Measurements from ENCODE around the gene ALG1.
A peak's percentile ranks its signal among the peaks of the same experiment; 100 is the strongest.
"Not testable (repeated sequence)": the region's sequence is repeated elsewhere in the genome, so short reads cannot be mapped to it uniquely, and the experiment has no call there.

ALG1 gene

DNA sequence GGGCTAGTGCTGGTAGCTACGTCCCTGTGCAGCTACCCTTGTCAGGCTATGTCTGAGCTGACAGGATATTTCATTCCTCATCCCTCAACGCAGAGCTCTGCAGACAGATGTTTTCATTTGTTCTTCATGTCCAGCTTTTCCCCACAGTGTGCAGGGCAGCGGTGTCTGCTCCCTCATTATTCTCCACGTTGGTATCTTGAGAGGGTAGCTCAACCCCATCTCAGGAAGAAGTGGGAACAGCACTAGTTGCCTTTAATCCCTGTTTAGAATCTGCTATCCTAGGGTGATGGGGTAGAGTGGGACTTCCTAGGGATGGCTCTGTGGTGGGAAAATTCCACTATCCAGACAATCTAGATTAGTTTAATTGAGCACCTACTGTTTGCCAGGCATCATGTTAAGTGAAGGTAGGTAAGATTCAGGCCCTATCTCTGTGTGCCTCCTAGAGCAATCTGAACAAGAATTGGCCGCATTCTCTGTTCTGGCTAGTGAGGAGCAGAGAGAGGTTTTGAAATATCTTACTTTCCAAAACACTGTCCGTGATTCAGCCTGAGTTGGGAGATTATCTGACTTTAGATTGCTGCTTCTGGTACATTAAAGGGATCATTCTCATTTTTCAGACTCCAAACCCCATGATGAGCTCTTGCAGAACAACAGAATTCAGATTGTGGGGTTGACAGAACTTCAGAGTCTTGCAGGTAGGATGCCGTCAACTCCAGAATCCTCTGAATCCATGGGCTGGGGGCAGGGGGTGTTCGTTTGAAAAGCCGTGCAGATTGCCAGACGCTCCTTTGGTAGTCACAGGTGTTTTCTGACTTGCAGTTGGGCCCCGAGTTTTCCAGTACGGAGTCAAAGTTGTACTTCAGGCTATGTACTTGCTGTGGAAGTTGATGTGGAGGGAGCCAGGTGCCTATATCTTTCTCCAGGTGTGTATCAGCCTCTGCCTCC lies 963 bp downstream of the ALG1 start:
- no peaks in the 10 kb centered on the region for H3K9me3 ChIP-seq (ENCODE audit: control insufficient read depth in 2 of 2, low read length in 2 of 2)
- peak overlapping the region; percentile 77 to 80 for H3K9ac ChIP-seq (ENCODE audit: low read depth in 1 of 2, low read length in 2 of 2)
- H3K27ac ChIP-seq (ENCODE audit: low read depth in 2 of 2, low read length in 2 of 2) = peak overlapping the region; percentile 82 to 84
- H3K4me3 ChIP-seq (ENCODE audit: low read length in 2 of 2) = peak overlapping the region; percentile 83 to 93
- peaks cover 12 to 15% of the 10 kb centered on the region in 2 donors for H3K4me1 ChIP-seq (ENCODE audit: control insufficient read depth in 2 of 2, insufficient read depth in 2 of 2, low read length in 2 of 2)
- H3K27me3 ChIP-seq (ENCODE audit: control insufficient read depth in 2 of 2, insufficient read depth in 2 of 2, low read length in 2 of 2) = no peaks in the 10 kb centered on the region
- H3K36me3 ChIP-seq (ENCODE audit: control insufficient read depth in 2 of 2, insufficient read depth in 2 of 2, low read length in 2 of 2) = peaks cover 19 to 24% of the 10 kb centered on the region in 2 donors

DNA sequence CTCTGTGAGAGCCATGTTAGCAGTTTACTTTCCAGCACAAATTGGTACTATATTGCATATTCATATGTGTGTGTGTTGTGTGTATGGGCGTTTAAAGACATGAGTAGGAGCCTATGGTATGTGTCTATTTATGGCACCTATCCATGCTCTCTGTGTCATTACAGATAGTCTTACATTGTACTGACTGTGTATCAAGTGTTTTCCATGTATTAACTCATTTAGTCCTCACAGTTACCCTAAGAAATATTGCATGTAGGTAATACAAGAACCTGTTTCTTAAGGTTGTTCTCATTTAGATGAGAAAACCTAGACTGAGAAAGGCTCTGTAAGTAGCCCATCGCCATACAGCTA lies 1.6 kb downstream of the ALG1 start:
- no peaks in the 10 kb centered on the region for H3K27me3 ChIP-seq (ENCODE audit: control insufficient read depth in 2 of 2, insufficient read depth in 2 of 2, low read length in 2 of 2)
- no peak overlapping the region for H3K4me3 ChIP-seq (ENCODE audit: low read length in 2 of 2)
- H3K4me1 ChIP-seq (ENCODE audit: control insufficient read depth in 2 of 2, insufficient read depth in 2 of 2, low read length in 2 of 2) = peaks cover 12 to 15% of the 10 kb centered on the region in 2 donors
- no peak overlapping the region for H3K27ac ChIP-seq (ENCODE audit: low read depth in 2 of 2, low read length in 2 of 2)
- no peaks in the 10 kb centered on the region for H3K9me3 ChIP-seq (ENCODE audit: control insufficient read depth in 2 of 2, low read length in 2 of 2)
- H3K36me3 ChIP-seq (ENCODE audit: control insufficient read depth in 2 of 2, insufficient read depth in 2 of 2, low read length in 2 of 2) = peaks cover 20 to 27% of the 10 kb centered on the region in 2 donors
- no peak overlapping the region for H3K9ac ChIP-seq (ENCODE audit: low read depth in 1 of 2, low read length in 2 of 2)

DNA sequence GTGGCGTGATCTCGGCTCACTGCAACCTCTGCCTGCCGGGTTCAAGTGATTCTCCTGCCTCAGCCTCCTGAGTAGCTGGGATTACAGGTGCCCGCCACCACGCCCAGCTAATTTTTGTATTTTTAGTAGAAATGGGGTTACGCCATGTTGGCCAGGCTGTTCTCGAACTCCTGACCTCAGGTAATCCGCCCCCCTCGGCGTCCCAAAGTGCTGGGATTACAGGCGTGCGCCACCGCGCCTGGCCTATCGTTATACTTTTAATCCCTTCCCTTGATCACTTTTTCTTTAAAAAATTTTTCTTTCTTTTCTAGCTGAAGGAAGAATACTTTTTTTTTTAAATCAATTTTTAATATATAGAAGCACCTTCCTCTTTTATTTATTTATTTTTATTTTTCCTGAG lies 2.1 kb downstream of the ALG1 start:
- not testable (repeated sequence) for H3K27ac ChIP-seq (ENCODE audit: low read depth in 2 of 2, low read length in 2 of 2); H3K27me3 ChIP-seq (ENCODE audit: control insufficient read depth in 2 of 2, insufficient read depth in 2 of 2, low read length in 2 of 2); H3K4me3 ChIP-seq (ENCODE audit: low read length in 2 of 2); H3K9ac ChIP-seq (ENCODE audit: low read depth in 1 of 2, low read length in 2 of 2); H3K9me3 ChIP-seq (ENCODE audit: control insufficient read depth in 2 of 2, low read length in 2 of 2)
- Histone ChIP-seq H3K36me3 (ENCODE audit: control insufficient read depth in 2 of 2, insufficient read depth in 2 of 2, low read length in 2 of 2) (peaks cover 20 to 27% of the 10 kb centered on the region in 2 donors), H3K4me1 (ENCODE audit: control insufficient read depth in 2 of 2, insufficient read depth in 2 of 2, low read length in 2 of 2) (peaks cover 12 to 15% of the 10 kb centered on the region in 2 donors)

DNA sequence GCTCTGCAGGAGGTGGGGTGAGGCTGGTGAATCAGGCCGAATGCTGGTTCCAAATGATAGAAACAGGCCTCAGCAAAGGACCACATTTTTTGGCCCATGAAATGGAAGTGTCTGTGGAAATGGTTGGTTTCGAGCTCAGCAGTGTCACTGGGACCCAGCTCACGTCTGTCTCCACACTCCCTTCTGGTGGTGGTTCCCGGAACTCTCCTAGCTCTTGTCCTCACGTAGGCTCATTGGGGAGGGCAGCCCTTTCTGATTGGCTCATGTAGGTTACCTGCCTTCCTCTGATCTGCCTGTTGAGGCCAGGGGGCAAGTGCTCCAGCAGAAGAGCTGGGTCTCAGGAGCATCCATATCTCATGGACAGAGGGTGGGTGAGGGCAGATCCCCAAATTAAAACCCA lies 4.0 kb downstream of the ALG1 start:
- Histone ChIP-seq H3K4me1 (ENCODE audit: control insufficient read depth in 2 of 2, insufficient read depth in 2 of 2, low read length in 2 of 2) (peaks cover 12 to 18% of the 10 kb centered on the region in 2 donors), H3K36me3 (ENCODE audit: control insufficient read depth in 2 of 2, insufficient read depth in 2 of 2, low read length in 2 of 2) (peaks cover 20 to 27% of the 10 kb centered on the region in 2 donors), H3K27me3 (ENCODE audit: control insufficient read depth in 2 of 2, insufficient read depth in 2 of 2, low read length in 2 of 2) (no peaks in the 10 kb centered on the region)

DNA sequence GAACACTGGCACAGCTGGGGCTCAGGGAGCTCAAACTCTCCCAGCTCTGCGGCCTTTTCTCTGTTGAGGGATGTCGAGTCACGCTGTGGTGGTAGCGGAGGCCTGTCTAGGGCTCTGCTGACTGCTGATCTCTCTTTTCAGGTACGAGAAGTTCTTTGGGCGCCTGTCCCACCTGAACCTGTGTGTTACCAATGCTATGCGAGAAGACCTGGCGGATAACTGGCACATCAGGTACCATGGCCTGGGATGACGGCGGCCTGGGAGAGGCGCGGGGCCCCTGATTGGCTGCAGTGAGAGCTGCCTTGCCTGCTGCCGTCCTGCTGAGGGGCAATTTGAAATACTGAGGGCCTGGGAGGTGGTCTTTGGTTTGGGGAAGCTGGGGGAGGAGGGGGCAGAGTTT lies 5.7 kb downstream of the ALG1 start:
- Histone ChIP-seq H3K4me3 (ENCODE audit: low read length in 2 of 2) (no peak overlapping the region), H3K4me1 (ENCODE audit: control insufficient read depth in 2 of 2, insufficient read depth in 2 of 2, low read length in 2 of 2) (peaks cover 6 to 9% of the 10 kb centered on the region in 2 donors), H3K9me3 (ENCODE audit: control insufficient read depth in 2 of 2, low read length in 2 of 2) (no peaks in the 10 kb centered on the region), H3K27ac (ENCODE audit: low read depth in 2 of 2, low read length in 2 of 2) (no peak overlapping the region), H3K9ac (ENCODE audit: low read depth in 1 of 2, low read length in 2 of 2) (no peak overlapping the region), H3K27me3 (ENCODE audit: control insufficient read depth in 2 of 2, insufficient read depth in 2 of 2, low read length in 2 of 2) (no peaks in the 10 kb centered on the region), H3K36me3 (ENCODE audit: control insufficient read depth in 2 of 2, insufficient read depth in 2 of 2, low read length in 2 of 2) (peaks cover 20 to 27% of the 10 kb centered on the region in 2 donors)

More for the DNA sequence above, 4.0 kb downstream of the ALG1 start:
- Histone ChIP-seq H3K27ac (ENCODE audit: low read depth in 2 of 2, low read length in 2 of 2) (no peak overlapping the region), H3K9me3 (ENCODE audit: control insufficient read depth in 2 of 2, low read length in 2 of 2) (no peaks in the 10 kb centered on the region), H3K4me3 (ENCODE audit: low read length in 2 of 2) (no peak overlapping the region), H3K9ac (ENCODE audit: low read depth in 1 of 2, low read length in 2 of 2) (no peak overlapping the region)

DNA sequence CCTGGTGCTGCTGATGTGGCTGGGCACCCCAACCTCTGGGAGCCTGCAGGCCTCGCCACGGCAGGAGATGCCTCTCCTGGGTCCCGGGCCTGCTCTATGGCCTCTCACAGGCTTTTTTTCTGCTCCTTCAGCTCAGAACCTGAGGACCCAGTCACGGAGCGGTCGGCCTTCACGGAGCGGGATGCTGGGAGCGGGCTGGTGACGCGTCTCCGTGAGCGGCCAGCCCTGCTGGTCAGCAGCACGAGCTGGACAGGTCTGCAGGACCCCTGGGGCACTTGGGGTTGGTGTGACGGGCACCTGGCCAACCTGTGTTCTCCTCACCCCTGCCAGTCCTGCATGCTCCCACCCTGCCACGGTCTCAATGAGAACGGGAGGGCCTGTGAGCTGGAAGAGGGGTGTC lies 7.0 kb downstream of the ALG1 start:
- peaks cover 0 to 3% of the 10 kb centered on the region in 2 donors for H3K4me1 ChIP-seq (ENCODE audit: control insufficient read depth in 2 of 2, insufficient read depth in 2 of 2, low read length in 2 of 2)
- no peak overlapping the region for H3K9ac ChIP-seq (ENCODE audit: low read depth in 1 of 2, low read length in 2 of 2)
- H3K27me3 ChIP-seq (ENCODE audit: control insufficient read depth in 2 of 2, insufficient read depth in 2 of 2, low read length in 2 of 2) = no peaks in the 10 kb centered on the region
- no peak overlapping the region for H3K4me3 ChIP-seq (ENCODE audit: low read length in 2 of 2)
- H3K36me3 ChIP-seq (ENCODE audit: control insufficient read depth in 2 of 2, insufficient read depth in 2 of 2, low read length in 2 of 2) = peaks cover 20 to 27% of the 10 kb centered on the region in 2 donors
- no peaks in the 10 kb centered on the region for H3K9me3 ChIP-seq (ENCODE audit: control insufficient read depth in 2 of 2, low read length in 2 of 2)
- H3K27ac ChIP-seq (ENCODE audit: low read depth in 2 of 2, low read length in 2 of 2) = no peak overlapping the region

DNA sequence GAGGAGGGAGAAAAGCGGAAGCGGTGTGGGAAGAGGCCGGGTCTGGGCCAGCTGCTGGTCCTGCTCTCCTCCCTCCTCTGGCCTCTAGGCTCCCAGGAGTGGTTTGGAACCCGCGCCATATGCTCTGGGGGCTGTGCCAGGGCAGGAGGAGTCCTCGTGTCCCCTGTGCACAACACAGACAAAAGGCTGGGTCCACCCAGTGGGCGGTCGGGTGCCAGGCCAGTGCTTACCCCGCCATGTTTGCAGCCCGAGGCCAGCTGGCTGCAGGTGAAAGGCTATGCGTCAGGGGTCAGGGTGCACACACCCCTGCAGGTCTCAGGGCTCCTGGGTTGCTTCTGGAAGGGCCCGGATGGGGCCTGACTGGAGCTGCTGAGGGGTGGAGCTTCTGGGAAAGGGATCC lies 8.8 kb downstream of the ALG1 start:
- not testable (repeated sequence) for H3K4me3 ChIP-seq (ENCODE audit: low read length in 2 of 2)
- H3K36me3 ChIP-seq (ENCODE audit: control insufficient read depth in 2 of 2, insufficient read depth in 2 of 2, low read length in 2 of 2) = peaks cover 17 to 23% of the 10 kb centered on the region in 2 donors

DNA sequence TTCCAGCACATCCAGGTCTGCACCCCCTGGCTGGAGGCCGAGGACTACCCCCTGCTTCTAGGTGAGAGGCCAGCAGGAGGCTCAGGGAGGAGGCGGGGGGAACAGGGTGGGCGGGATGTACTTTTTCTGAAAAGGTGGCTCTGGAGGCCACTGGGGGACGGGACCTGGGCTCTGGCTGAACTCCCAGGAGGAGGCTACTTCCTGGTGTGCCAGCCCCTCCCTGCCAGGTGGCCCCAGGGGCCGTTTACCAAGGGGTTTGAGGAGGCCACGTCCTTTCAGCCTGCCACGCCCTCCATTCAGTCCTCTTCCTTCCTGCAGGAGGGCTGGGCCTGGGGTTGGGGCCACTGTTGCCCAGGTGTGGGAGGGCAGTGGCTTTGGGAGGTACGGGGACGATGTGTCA lies 9.4 kb downstream of the ALG1 start:
- H3K27ac ChIP-seq (ENCODE audit: low read depth in 2 of 2, low read length in 2 of 2) = peak overlapping the region; percentile 38 to 74
- H3K9ac ChIP-seq (ENCODE audit: low read depth in 1 of 2, low read length in 2 of 2); H3K27me3 ChIP-seq (ENCODE audit: control insufficient read depth in 2 of 2, insufficient read depth in 2 of 2, low read length in 2 of 2); H3K4me3 ChIP-seq (ENCODE audit: low read length in 2 of 2); H3K4me1 ChIP-seq (ENCODE audit: control insufficient read depth in 2 of 2, insufficient read depth in 2 of 2, low read length in 2 of 2); H3K9me3 ChIP-seq (ENCODE audit: control insufficient read depth in 2 of 2, low read length in 2 of 2): not testable (repeated sequence)
- peaks cover 11 to 19% of the 10 kb centered on the region in 2 donors for H3K36me3 ChIP-seq (ENCODE audit: control insufficient read depth in 2 of 2, insufficient read depth in 2 of 2, low read length in 2 of 2)

More for the DNA sequence above, 8.8 kb downstream of the ALG1 start:
- not testable (repeated sequence) for H3K4me1 ChIP-seq (ENCODE audit: control insufficient read depth in 2 of 2, insufficient read depth in 2 of 2, low read length in 2 of 2); H3K9me3 ChIP-seq (ENCODE audit: control insufficient read depth in 2 of 2, low read length in 2 of 2); H3K27me3 ChIP-seq (ENCODE audit: control insufficient read depth in 2 of 2, insufficient read depth in 2 of 2, low read length in 2 of 2); H3K9ac ChIP-seq (ENCODE audit: low read depth in 1 of 2, low read length in 2 of 2)
- peak overlapping the region; percentile 38 to 63 for H3K27ac ChIP-seq (ENCODE audit: low read depth in 2 of 2, low read length in 2 of 2)

DNA sequence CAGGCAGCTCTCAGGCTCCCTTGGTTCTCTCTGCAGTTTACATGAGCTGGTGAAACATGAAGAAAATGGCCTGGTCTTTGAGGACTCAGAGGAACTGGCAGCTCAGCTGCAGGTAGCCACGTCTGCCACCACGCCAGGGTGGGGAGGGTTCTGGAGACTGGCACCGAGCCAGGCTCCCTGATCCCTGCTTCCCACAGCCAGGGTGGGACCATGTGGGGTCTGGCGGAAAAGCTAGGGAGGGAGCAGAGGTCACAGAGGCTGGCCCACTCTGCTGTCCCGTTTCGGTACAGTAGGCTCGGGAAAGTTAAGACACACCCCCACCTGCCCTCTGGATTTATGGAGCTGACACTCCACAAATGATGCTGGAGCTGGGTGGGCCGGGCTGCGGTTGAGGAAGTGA lies 12.0 kb downstream of the ALG1 start:
- H3K9me3 ChIP-seq (ENCODE audit: control insufficient read depth in 2 of 2, low read length in 2 of 2); H3K36me3 ChIP-seq (ENCODE audit: control insufficient read depth in 2 of 2, insufficient read depth in 2 of 2, low read length in 2 of 2); H3K4me1 ChIP-seq (ENCODE audit: control insufficient read depth in 2 of 2, insufficient read depth in 2 of 2, low read length in 2 of 2); H3K27me3 ChIP-seq (ENCODE audit: control insufficient read depth in 2 of 2, insufficient read depth in 2 of 2, low read length in 2 of 2); H3K4me3 ChIP-seq (ENCODE audit: low read length in 2 of 2); H3K27ac ChIP-seq (ENCODE audit: low read depth in 2 of 2, low read length in 2 of 2); H3K9ac ChIP-seq (ENCODE audit: low read depth in 1 of 2, low read length in 2 of 2): not testable (repeated sequence)

DNA sequence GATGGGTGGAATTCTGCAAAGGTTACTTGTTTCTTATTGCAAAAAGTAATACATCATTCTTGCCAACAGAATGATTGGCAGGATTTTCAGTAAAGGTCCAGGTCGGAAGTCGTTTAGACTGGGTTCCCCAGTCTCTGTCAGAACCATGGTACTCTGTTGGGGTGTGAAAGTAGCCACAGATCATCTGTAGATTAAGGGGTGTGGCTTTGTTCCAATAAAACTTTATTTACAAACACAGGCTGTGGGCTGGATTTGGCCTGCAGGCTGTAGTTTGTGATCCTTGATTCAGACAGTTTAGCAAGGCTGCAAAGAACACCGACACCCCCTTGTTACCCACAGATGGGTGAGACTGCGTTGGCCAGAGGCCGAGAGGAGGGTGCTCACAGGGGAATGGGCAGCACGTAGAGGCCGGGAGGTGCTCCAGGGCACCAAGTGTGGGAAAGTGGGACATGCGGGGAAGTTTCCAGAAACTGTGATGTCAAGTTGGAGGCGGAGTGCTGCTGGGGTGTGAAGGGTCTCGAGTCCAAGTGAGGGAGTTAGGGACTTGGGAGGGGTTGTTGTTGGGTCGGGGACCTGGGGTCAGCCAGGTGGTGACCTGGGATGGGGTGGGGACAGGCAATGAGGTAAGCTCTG lies 12.6 kb downstream of the ALG1 start:
- not testable (repeated sequence) for H3K4me3 ChIP-seq (ENCODE audit: low read length in 2 of 2); H3K9ac ChIP-seq (ENCODE audit: low read depth in 1 of 2, low read length in 2 of 2); H3K4me1 ChIP-seq (ENCODE audit: control insufficient read depth in 2 of 2, insufficient read depth in 2 of 2, low read length in 2 of 2); H3K36me3 ChIP-seq (ENCODE audit: control insufficient read depth in 2 of 2, insufficient read depth in 2 of 2, low read length in 2 of 2); H3K27me3 ChIP-seq (ENCODE audit: control insufficient read depth in 2 of 2, insufficient read depth in 2 of 2, low read length in 2 of 2); H3K27ac ChIP-seq (ENCODE audit: low read depth in 2 of 2, low read length in 2 of 2); H3K9me3 ChIP-seq (ENCODE audit: control insufficient read depth in 2 of 2, low read length in 2 of 2)

Data from mucosa of rectum (tissue), 2 donors.